ENCODE data around the gene RND2. TPM values are rescaled to one million over a fixed set of nuclear protein-coding genes. Genes with fewer than 3 reads are reported as not detected.

Gene RND2
- total RNA-seq, 2 experiments from 2014 or later, result not detected

DNA sequence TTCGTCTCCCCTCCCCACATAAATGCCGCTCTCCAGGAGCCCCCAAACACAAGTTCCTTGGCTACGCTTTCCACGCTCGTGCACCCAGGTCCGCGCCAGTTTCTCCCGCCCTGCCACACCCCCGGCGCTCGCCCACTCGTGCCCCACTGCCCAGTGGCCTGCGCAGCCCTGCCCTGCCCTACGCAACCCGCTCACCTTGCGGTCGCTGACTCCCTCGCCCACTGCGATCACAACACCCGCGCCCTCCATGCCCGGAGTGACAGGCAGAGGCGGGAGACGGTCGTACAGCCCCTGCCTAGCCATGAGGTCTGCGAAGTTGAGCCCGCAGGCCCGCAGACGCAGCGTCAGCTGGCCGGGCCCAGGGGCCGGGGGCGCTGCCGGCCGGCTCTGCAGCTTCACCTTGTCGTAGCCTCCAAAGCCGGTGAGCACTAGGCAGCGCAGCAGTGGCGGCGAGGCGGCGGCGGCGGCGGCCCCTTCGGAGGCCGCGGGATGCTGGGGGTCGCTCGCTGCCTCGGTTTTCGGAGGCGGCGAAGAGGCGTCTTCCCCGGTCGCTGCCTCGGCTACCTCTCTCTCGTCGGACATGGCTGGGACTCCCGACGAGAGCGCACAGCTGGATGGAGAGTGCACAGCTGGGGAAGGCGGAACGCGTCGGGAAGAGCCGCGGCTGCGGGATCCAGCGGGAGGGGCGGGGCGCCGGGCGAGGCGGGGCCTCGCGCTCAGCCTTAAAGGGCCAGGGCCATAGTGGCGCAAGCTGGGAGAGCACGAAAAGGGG is 3.1 kb upstream of the RND2 start, which contains the start of gene VAT1:
Gene VAT1 (minus strand): TSS at position 645 of the 772 bp plus-strand sequence. CDS start 63 bp downstream, at position 582.
- Mint-ChIP-seq H3K27me3 (peaks cover 20% of the 10 kb centered on the region), H3K4me3 (peak within 1 kb of the TSS; percentile 77), H3K27ac (no peak within 1 kb of the TSS), H3K4me1 (peaks cover 40% of the 10 kb centered on the region), H3K9me3 (no peaks in the 10 kb centered on the region), H3K36me3 (ENCODE audit: low read depth) (no peaks in the 10 kb centered on the region)
- CTCF ChIA-PET, result interaction anchor here (1.7 kb wide), 1 partner anchor 15 kb away, joined by 3 read pairs; the partner anchor contains the start of gene IFI35
- POLR2A ChIA-PET, result interaction anchor here (1.0 to 3.0 kb wide), 6 partner anchors 15 to 339 kb away, joined by 3 to 22 read pairs (median 4); partner anchors contain the start of genes IFI35 and RPL27
- peak; percentile 64 for DNase-seq

DNA sequence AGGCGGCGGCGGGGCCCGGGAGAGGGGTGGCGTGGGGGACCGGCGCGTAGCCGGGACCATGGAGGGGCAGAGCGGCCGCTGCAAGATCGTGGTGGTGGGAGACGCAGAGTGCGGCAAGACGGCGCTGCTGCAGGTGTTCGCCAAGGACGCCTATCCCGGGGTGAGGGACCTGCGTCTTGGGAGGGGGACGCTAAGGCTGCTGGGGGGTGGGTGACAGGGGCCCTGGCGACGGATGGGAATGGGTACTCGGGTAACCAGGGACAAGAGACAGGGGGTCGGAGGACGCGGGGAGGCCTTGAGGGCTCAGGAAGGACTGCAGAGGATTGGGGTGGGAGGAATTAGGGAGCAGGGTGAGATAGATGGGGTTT is 243 bp downstream of the RND2 start:
- peaks cover 21% of the 10 kb centered on the region for H3K4me1 Mint-ChIP-seq

DNA sequence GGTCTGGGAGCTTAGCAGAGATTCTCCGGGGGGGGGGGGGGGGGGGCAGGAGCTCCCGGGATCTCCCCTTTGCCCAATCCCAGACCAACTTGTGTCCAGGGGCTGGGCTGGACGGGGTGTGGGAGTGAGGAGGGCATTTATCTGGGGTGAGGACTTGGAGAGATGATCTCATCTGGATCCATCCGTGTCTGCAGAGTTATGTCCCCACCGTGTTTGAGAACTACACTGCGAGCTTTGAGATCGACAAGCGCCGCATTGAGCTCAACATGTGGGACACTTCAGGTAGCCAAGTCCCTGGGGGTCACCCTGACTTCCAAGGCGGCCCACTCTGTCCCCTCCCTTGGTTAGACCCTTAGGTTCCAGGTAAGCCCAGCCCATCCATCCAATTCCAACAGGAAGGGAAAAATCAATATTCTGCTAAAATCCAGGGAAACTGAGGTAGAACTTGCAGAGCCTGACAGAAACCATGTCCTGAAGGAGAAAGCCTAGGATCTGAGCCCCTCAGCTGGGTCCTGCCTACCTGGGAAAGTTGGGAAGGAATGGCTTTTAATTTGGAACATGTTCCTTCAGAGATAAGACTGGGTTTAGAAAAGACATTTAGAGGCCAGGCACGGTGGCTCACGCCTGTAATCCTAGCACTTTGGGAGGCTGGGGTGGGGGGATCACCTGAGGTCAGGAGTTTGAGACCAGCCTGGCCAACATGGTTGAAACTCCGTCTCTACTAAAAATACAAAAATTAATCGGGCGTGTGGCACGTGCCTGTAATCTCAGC is 921 bp downstream of the RND2 start:
- no peak for DNase-seq
- no peaks in the 10 kb centered on the region for H3K36me3 Mint-ChIP-seq (ENCODE audit: low read depth)
- peaks cover 18% of the 10 kb centered on the region for H3K4me1 Mint-ChIP-seq
- H3K27ac Mint-ChIP-seq, result no peak overlapping the region
- peaks cover 19% of the 10 kb centered on the region for H3K27me3 Mint-ChIP-seq
- no peak overlapping the region for H3K4me3 Mint-ChIP-seq
- ChIA-PET CTCF (no interaction called here), POLR2A (interaction anchor here (2.0 to 2.8 kb wide), 2 partner anchors 27 to 28 kb away, joined by 7 to 22 read pairs; partner anchors contain the start of gene RPL27)
- no peaks in the 10 kb centered on the region for H3K9me3 Mint-ChIP-seq

More for the DNA sequence above, 243 bp downstream of the RND2 start:
- no peak for DNase-seq
- Mint-ChIP-seq H3K9me3 (no peaks in the 10 kb centered on the region), H3K36me3 (ENCODE audit: low read depth) (no peaks in the 10 kb centered on the region), H3K27ac (no peak overlapping the region), H3K4me3 (peak overlapping the region; percentile 48), H3K27me3 (peaks cover 19% of the 10 kb centered on the region)
- ChIA-PET CTCF (no interaction called here), POLR2A (interaction anchor here (1.0 to 2.8 kb wide), 3 partner anchors 27 to 290 kb away, joined by 3 to 22 read pairs (median 10); partner anchors contain the start of gene RPL27)

DNA sequence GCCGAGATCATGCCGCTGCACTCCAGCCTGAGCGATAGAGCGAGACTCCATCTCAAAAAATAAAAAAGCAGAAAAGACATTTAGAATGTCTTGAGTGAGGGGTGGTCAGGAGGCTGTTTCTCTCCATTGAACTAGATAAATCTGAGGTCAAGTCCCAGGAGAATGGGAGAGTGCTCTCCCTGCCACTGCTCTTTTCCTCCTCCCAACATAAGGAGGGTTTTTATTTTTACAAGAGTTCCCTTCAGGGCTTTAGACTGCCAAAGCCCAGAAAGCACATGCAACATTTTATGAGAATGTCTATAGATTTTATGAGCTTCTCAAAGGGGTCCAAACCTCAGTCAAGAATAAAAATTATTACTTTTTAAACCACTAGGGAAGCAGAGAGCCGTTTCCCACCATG is 1.6 kb downstream of the RND2 start:
- H3K27me3 Mint-ChIP-seq, result peaks cover 19% of the 10 kb centered on the region
- DNase-seq, result no peak
- POLR2A ChIA-PET, result interaction anchor here (2.0 kb wide), 1 partner anchor 28 kb away, joined by 7 read pairs; no protein-coding TSS in a partner anchor
- CTCF ChIA-PET, result no interaction called here
- H3K4me3 Mint-ChIP-seq, result no peak overlapping the region
- H3K27ac Mint-ChIP-seq, result no peak overlapping the region
- no peaks in the 10 kb centered on the region for H3K36me3 Mint-ChIP-seq (ENCODE audit: low read depth)
- H3K9me3 Mint-ChIP-seq, result no peaks in the 10 kb centered on the region
- H3K4me1 Mint-ChIP-seq, result peaks cover 16% of the 10 kb centered on the region

DNA sequence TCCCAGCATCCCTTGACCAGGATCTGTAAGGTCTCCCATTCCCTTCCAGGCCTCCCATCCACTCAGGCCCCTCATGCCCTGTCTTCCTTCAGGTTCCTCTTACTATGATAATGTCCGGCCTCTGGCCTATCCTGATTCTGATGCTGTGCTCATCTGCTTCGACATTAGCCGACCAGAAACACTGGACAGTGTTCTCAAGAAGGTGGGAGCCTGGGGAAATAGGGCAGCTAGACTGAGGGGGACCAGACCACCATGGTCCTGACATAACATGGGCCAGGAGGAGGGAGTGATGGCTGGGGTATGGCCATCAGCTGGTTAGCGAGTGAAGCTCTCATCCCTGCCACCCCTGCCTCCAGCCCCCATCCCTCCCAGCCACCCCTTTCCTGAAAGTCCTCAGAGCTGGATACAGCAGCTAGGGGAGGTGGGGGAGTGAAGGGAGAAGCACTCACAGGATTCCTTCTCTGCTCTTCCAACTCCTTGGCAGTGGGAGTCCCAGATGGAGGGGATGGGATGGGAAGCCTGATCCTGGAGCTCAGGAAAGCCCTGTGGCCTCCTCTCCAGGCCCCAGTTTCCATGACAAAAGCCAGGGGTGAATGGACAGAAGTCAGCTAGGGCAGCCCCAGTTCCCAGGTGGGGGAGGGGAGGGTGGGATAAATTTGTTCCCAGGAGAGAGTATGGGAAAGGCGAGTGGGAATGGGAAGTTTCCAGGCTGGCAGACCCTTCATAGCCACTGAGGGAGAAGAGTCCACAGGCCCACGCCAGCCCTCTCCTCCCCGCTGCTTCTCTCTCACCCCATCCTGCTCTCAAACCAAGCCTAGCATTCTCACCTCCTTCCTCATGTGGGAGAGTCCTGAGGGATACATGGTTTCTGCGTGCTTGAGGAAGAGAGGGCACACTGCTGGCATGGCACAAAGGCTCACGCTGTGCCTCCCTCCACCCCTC is 2.3 kb downstream of the RND2 start:
- Mint-ChIP-seq H3K4me1 (peaks cover 14% of the 10 kb centered on the region), H3K36me3 (ENCODE audit: low read depth) (no peaks in the 10 kb centered on the region), H3K27me3 (peaks cover 18% of the 10 kb centered on the region), H3K4me3 (no peak overlapping the region), H3K9me3 (no peaks in the 10 kb centered on the region), H3K27ac (no peak overlapping the region)
- DNase-seq, result no peak
- ChIA-PET POLR2A (interaction anchor here (1.3 to 2.0 kb wide), 2 partner anchors 21 to 28 kb away, joined by 3 to 7 read pairs; partner anchors contain the start of gene IFI35), CTCF (interaction anchor here (0.6 kb wide), 1 partner anchor 19 kb away, joined by 5 read pairs; no protein-coding TSS in a partner anchor)

DNA sequence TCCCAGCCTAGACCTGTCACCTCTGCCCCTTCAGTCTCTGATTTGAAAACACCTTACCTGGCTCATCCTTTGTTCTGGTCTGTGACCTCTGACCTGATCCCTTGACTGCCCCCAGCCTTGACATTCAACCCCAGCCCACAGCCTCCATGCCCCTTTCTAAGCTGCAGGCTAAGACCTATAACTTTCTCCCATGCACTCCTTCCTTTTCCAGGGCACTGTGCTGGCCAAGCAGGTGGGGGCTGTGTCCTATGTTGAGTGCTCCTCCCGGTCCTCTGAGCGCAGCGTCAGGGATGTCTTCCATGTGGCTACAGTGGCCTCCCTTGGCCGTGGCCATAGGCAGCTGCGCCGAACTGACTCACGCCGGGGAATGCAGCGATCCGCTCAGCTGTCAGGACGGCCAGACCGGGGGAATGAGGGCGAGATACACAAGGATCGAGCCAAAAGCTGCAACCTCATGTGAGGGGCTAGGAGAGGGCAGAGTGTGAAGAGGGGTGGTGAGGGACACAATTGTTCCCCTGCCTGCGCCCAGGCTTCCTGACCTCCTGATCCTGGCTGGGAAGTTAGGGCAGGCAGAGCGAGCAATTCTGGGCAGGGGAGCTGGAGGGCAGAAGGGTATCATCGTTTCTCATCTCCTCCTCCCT is 3.3 kb downstream of the RND2 start:
- H3K27me3 Mint-ChIP-seq, result peaks cover 18% of the 10 kb centered on the region
- no peaks in the 10 kb centered on the region for H3K9me3 Mint-ChIP-seq
- no peak overlapping the region for H3K4me3 Mint-ChIP-seq
- ChIA-PET CTCF (interaction anchor here (0.8 kb wide), 1 partner anchor 9 kb away, joined by 3 read pairs; no protein-coding TSS in a partner anchor), POLR2A (interaction anchor here (1.2 to 2.0 kb wide), 3 partner anchors 21 to 288 kb away, joined by 3 to 7 read pairs (median 3); partner anchors contain the start of gene IFI35)
- H3K4me1 Mint-ChIP-seq, result peaks cover 14% of the 10 kb centered on the region
- no peaks in the 10 kb centered on the region for H3K36me3 Mint-ChIP-seq (ENCODE audit: low read depth)
- no peak for DNase-seq
- H3K27ac Mint-ChIP-seq, result no peak overlapping the region

DNA sequence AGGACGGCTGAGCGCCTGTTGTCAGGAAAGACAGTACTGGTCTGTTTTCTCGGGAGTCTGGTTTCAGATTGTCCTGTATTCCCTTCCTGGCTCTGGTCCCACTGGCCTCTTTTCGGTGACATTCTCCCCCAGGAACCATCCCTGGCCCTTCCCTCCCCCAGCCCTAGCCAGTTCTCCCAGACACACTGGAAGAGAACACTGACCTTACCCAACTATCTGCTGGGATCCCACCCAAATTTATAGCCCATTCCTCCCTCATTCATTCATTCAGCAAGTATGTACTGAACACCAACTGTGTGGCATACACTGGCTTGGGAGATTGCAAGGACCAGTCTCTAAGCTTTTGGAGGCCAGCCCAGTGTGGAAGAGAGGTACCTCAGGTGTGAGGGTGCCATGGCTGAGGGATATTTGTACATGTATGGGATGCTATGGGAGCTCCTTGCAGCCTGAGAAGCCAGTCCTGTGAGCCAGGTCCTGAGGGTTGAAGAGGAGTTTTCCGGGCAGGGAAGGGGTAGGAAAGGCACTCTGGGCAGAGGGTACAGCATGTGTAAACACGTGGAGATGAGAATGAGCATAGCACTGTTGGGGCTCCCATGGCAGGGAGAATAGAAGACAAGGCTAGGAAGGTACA is 5.2 kb downstream of the RND2 start:
- POLR2A ChIA-PET, result no interaction called here
- no peaks in the 10 kb centered on the region for H3K9me3 Mint-ChIP-seq
- H3K36me3 Mint-ChIP-seq (ENCODE audit: low read depth), result no peaks in the 10 kb centered on the region
- no peak overlapping the region for H3K27ac Mint-ChIP-seq
- CTCF ChIA-PET, result no interaction called here
- DNase-seq, result no peak
- peaks cover 9% of the 10 kb centered on the region for H3K27me3 Mint-ChIP-seq
- peaks cover 3% of the 10 kb centered on the region for H3K4me1 Mint-ChIP-seq
- H3K4me3 Mint-ChIP-seq, result no peak overlapping the region

GRCh38 chr17:43031666-43032065 is 6.6 kb downstream of the RND2 start:
- no peak overlapping the region for H3K27ac Mint-ChIP-seq
- H3K4me1 Mint-ChIP-seq, result no peaks in the 10 kb centered on the region
- H3K36me3 Mint-ChIP-seq (ENCODE audit: low read depth), result no peaks in the 10 kb centered on the region
- H3K27me3 Mint-ChIP-seq, result peaks cover 3% of the 10 kb centered on the region
- ChIA-PET POLR2A (no interaction called here), CTCF (interaction anchor here (0.6 kb wide), 1 partner anchor 36 kb away, joined by 3 read pairs; no protein-coding TSS in a partner anchor)
- DNase-seq, result no peak
- H3K4me3 Mint-ChIP-seq, result no peak overlapping the region
- H3K9me3 Mint-ChIP-seq, result no peaks in the 10 kb centered on the region

DNA sequence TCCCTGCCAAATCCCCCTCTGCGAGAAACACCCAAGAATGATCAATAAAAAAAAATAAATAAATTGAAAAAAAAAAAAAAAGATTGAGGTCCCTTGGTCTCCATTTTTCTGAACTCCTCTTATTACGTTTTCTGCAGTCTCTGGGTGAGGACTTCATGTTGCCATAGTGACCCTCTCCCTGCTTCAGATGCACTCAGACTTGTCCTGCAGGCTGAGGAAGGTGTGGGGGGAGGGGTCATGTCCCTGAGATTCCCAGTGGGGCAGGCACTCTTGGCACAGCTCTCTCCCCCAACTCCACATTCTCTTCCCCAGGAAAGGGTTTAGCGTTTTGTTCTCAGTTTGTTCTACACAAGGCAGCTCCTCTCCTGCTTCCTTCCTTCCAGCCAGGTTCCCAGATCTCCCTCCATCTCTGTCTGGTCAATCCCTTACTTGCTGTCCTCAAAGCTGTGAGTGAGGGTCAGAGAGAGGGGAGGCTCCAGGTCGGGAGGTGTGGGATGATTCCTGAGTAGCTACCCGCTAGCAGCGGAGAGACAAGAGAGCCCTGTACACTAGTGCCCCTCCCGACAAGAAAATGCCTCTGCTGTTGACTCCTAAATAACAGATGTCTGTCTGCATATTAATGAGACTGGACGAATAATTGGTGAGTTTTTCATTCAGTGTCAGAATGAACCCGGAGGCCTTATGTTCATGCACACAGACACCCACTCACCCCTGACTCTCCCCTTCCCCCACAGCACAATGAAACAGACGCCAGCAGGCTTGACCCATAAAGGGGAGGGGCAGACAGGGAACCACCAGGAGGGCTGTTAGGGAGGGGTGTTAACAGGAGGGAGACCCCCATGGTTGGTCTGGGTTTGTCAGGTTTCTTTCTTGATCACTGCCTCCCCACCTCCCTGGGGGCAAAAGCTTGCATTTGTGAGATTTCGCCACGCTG is 9.2 kb downstream of the RND2 start:
- no peaks in the 10 kb centered on the region for H3K36me3 Mint-ChIP-seq (ENCODE audit: low read depth)
- ChIA-PET CTCF (no interaction called here), POLR2A (no interaction called here)
- H3K27ac Mint-ChIP-seq, result no peak overlapping the region
- no peaks in the 10 kb centered on the region for H3K9me3 Mint-ChIP-seq
- H3K27me3 Mint-ChIP-seq, result no peaks in the 10 kb centered on the region
- H3K4me1 Mint-ChIP-seq, result no peaks in the 10 kb centered on the region
- H3K4me3 Mint-ChIP-seq, result no peak overlapping the region
- no peak for DNase-seq

DNA sequence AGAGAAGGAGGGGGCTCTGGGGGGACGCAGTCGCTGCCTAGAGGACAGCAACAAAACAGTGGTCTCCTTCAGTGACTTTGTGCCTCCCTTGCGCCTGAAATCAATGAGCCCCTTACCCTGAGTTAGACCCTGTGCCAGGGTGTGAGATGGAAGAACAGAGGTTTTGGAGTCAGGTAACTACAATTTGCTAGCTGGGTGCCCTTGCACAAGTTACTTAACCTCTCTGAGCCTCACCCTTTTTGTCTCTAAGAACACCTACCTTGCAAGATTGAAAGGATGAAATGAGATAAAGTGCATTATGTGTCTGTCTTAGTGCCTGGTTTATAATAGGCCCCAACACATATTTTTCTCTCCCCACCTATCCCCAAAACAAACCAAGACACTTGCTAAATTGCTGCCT is 9.9 kb downstream of the RND2 start:
- Mint-ChIP-seq H3K4me1 (no peaks in the 10 kb centered on the region), H3K36me3 (ENCODE audit: low read depth) (no peaks in the 10 kb centered on the region), H3K9me3 (no peaks in the 10 kb centered on the region), H3K4me3 (no peak overlapping the region), H3K27ac (no peak overlapping the region), H3K27me3 (no peaks in the 10 kb centered on the region)
- no peak for DNase-seq
- POLR2A ChIA-PET, result no interaction called here
- CTCF ChIA-PET, result no interaction called here

GRCh38 chr17:43039646-43040045 is 14.6 kb downstream of the RND2 start:
- H3K36me3 Mint-ChIP-seq (ENCODE audit: low read depth), result peaks cover 18% of the 10 kb centered on the region
- no peaks in the 10 kb centered on the region for H3K4me1 Mint-ChIP-seq
- DNase-seq, result no peak
- ChIA-PET CTCF (interaction anchor here (1.4 kb wide), 1 partner anchor 15 kb away, joined by 3 read pairs; no protein-coding TSS in a partner anchor), POLR2A (no interaction called here)
- no peaks in the 10 kb centered on the region for H3K9me3 Mint-ChIP-seq
- H3K27me3 Mint-ChIP-seq, result no peaks in the 10 kb centered on the region
- H3K4me3 Mint-ChIP-seq, result no peak overlapping the region
- no peak overlapping the region for H3K27ac Mint-ChIP-seq

Data from activated CD4-positive, alpha-beta memory T cell treated with anti-CD3 and anti-CD28 coated beads, Interleukin-2, amount 10 ng/mL, durations not matched to agents 7 days and 5 days (primary cell).